ENCODE data around the gene DISP3. TPM values are rescaled to one million over a fixed set of nuclear protein-coding genes. Genes with fewer than 3 reads are reported as not detected.

The DISP3 gene
- total and polyA plus RNA-seq, 2 of the 13 experiments (the other 11 are each of a cell fraction or from before 2014, with no cell fraction given), result 0.08 to 0.13 TPM

DNA sequence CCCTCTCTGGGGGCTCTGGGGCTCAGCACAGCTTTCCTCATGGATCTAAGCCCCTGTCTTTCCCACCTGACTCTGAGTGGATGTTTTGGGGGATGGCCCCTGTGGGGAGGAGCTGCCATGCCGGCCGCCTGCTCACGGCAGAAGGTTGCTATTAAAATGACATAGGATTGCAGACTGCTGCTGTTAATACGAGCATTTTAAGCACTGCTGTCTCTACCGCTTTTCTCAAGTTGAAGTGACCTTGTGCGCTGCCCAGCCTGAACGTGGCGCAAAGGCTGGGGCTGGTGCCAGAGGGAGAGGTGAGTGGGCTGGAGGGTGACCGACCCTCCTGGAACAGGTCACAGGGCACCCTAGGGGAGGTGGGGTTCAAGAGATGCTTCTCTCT, 58.4 kb downstream of the DISP3 start:
- WGBS (ENCODE audit: low lambda C conversion rate), result 44% methylated on average over 8 of the region's 9 CpGs
- no peak for FAIRE-seq

More for the DNA sequence above, 58.4 kb downstream of the DISP3 start:
- Histone ChIP-seq H3K9ac (ENCODE audit: insufficient read depth, low read depth, low read length) (no peak overlapping the region), H3K27me3 (ENCODE audit: control insufficient read depth in 1 of 2, insufficient read depth in 2 of 2, low read length in 2 of 2) (peaks cover 1 to 44% of the 10 kb centered on the region in 2 experiments; a peak in 3 of 5 replicates), H3K4me2 (ENCODE audit: low read depth, low read length) (no peak overlapping the region), H3K27ac (ENCODE audit: extremely low read length, insufficient read depth, low read length) (no peak overlapping the region), H3K36me3 (replicated peaks in 1 of 2; ENCODE audit: control insufficient read depth in 1 of 2, insufficient read depth in 2 of 2, low read length in 2 of 2) (no peaks in the 10 kb centered on the region), H2AFZ (ENCODE audit: low read length) (no peak overlapping the region), H3K9me3 (ENCODE audit: low read length) (no peaks in the 10 kb centered on the region), H4K20me1 (ENCODE audit: insufficient read depth, low read length) (no peaks in the 10 kb centered on the region), H3K79me2 (ENCODE audit: insufficient read depth, low read length) (no peaks in the 10 kb centered on the region), H3K4me1 (ENCODE audit: insufficient read depth, low read length) (no peaks in the 10 kb centered on the region), H3K4me3 (replicated peaks in 1 of 3; ENCODE audit: insufficient read depth in 1 of 3, low read depth in 2 of 3, low read length in 3 of 3) (no peak overlapping the region)
- in situ Hi-C loops (cut with HindIII; ENCODE audit: extremely low pct_ligation_motif_present, low pct_unique_long_range_greater_than_20kb), result no loop called here
- DNase-seq (ENCODE audit: low spot score) (no peak), ATAC-seq (no peak)
- CTCF ChIA-PET (ENCODE audit: low intra/inter-chr PET ratio, low total read pairs), result no interaction called here
- no TSS peak for BruUV-seq (replicated peaks)
- POLR2A ChIA-PET, result no interaction called here
- TF ChIP-seq ZNF570 (CRISPR knock-in tag; IDR thresholded peaks at IDR 0.05; ENCODE audit: borderline replicate concordance), result no peak
- TF ChIP-seq FOXC1 (CRISPR knock-in tag; IDR thresholded peaks at IDR 0.05; ENCODE audit: borderline replicate concordance), result no peak
- TF ChIP-seq PHF21A (CRISPR knock-in tag; IDR thresholded peaks at IDR 0.05), result no peak
- TF ChIP-seq KLF16 (CRISPR knock-in tag; IDR thresholded peaks at IDR 0.05), result no peak
- no peak for TF ChIP-seq ZNF564 (CRISPR knock-in tag; IDR thresholded peaks at IDR 0.05)
- TF ChIP-seq ZGPAT (CRISPR knock-in tag; IDR thresholded peaks at IDR 0.05), result no peak
- no peak for TF ChIP-seq NFYC (CRISPR knock-in tag; IDR thresholded peaks at IDR 0.05)
- no peak for TF ChIP-seq KMT2A (CRISPR knock-in tag; IDR thresholded peaks at IDR 0.05)
- no peak for TF ChIP-seq RNF2 (conservative IDR thresholded peaks at IDR 0.05; ENCODE audit: low read depth)
- TF ChIP-seq MED1 (CRISPR knock-in tag; IDR thresholded peaks at IDR 0.05), result no peak
- TF ChIP-seq, protein P1, sequence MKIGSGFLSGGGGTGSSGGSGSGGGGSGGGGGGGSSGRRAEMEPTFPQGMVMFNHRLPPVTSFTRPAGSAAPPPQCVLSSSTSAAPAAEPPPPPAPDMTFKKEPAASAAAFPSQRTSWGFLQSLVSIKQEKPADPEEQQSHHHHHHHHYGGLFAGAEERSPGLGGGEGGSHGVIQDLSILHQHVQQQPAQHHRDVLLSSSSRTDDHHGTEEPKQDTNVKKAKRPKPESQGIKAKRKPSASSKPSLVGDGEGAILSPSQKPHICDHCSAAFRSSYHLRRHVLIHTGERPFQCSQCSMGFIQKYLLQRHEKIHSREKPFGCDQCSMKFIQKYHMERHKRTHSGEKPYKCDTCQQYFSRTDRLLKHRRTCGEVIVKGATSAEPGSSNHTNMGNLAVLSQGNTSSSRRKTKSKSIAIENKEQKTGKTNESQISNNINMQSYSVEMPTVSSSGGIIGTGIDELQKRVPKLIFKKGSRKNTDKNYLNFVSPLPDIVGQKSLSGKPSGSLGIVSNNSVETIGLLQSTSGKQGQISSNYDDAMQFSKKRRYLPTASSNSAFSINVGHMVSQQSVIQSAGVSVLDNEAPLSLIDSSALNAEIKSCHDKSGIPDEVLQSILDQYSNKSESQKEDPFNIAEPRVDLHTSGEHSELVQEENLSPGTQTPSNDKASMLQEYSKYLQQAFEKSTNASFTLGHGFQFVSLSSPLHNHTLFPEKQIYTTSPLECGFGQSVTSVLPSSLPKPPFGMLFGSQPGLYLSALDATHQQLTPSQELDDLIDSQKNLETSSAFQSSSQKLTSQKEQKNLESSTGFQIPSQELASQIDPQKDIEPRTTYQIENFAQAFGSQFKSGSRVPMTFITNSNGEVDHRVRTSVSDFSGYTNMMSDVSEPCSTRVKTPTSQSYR (CRISPR knock-in tag; IDR thresholded peaks at IDR 0.05; ENCODE audit: borderline replicate concordance), result no peak
- no peak for TF ChIP-seq RFXANK (CRISPR knock-in tag; IDR thresholded peaks at IDR 0.05)
- TF ChIP-seq ZNF781 (CRISPR knock-in tag; IDR thresholded peaks at IDR 0.05; ENCODE audit: borderline replicate concordance, not compliant biosample characterization), result no peak
- TF ChIP-seq, protein P2, sequence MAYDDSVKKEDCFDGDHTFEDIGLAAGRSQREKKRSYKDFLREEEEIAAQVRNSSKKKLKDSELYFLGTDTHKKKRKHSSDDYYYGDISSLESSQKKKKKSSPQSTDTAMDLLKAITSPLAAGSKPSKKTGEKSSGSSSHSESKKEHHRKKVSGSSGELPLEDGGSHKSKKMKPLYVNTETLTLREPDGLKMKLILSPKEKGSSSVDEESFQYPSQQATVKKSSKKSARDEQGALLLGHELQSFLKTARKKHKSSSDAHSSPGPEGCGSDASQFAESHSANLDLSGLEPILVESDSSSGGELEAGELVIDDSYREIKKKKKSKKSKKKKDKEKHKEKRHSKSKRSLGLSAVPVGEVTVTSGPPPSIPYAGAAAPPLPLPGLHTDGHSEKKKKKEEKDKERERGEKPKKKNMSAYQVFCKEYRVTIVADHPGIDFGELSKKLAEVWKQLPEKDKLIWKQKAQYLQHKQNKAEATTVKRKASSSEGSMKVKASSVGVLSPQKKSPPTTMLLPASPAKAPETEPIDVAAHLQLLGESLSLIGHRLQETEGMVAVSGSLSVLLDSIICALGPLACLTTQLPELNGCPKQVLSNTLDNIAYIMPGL (CRISPR knock-in tag; IDR thresholded peaks at IDR 0.05; ENCODE audit: borderline replicate concordance in 1 of 2, low read depth in 1 of 2), result no peak
- TF ChIP-seq SOX6 (IDR thresholded peaks at IDR 0.05), result no peak
- TF ChIP-seq SOX6 (CRISPR knock-in tag; IDR thresholded peaks at IDR 0.05), result no peak
- intact Hi-C loops (cut with micrococcal nuclease; ENCODE audit: unreplicated experiment), result no loop called here

Data from HepG2 (cell line).